A172 (cell line): ENCODE results near the gene SMIM32. TPM values are rescaled to one million over a fixed set of nuclear protein-coding genes. Genes with fewer than 3 reads are reported as not detected.

Experiments used
- total RNA-seq: library from RNA; depleted of rRNA; stranded (reverse); fragments of >200 nt; shearing (Covaris generic); gene quantifications from 2 replicates; pipeline ENCODE4 v1.2.3, GENCODE V29; 2014; rRNA removed

SMIM32 gene
- total RNA-seq, 1 experiment from 2014 or later: not detected

Other genes with a start within 250 kb of the SMIM32 start
- not detected in 2 replicates for gene LECT2, start 238.2 kb downstream of the SMIM32 start, total RNA-seq
- 10.5 and 11.6 TPM in 2 replicates for gene TGFBI, start 164.2 kb downstream of the SMIM32 start, total RNA-seq
- gene SMAD5, start 60.3 kb downstream of the SMIM32 start, total RNA-seq: 55.9 and 58.8 TPM in 2 replicates
- not detected in 2 replicates for gene TRPC7, start 172.4 kb upstream of the SMIM32 start, total RNA-seq